Measurements from ENCODE around the gene SLC25A51. TPM values are rescaled to one million over a fixed set of nuclear protein-coding genes. Genes with fewer than 3 reads are reported as not detected.

The SLC25A51 gene
- total RNA-seq, 1 donor from 2014 or later, result 39.6 TPM

DNA sequence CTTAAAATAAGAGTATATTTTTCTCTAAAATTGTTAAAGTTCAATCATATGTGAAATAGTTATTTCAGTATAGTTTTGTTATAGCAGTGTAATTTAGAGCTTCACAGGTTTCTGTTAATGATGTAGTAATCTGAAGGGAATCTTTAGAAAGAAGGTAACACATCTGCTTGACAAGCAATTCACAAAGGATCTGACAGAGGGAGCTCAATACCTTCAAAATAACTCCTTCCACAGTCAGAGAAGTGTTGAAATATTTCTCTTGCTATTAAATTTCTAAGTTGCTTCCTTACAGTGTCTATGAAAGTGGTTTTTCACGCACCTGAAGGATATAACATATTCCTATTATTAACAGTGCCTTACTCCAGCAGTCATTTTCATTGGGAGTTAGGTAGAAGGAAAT is 44.9 kb downstream of the SLC25A51 start:
- TF ChIP-seq EZH2 (IDR thresholded peaks at IDR 0.05; ENCODE audit: insufficient read depth, low read length), result no peak
- TF ChIP-seq, protein P1, sequence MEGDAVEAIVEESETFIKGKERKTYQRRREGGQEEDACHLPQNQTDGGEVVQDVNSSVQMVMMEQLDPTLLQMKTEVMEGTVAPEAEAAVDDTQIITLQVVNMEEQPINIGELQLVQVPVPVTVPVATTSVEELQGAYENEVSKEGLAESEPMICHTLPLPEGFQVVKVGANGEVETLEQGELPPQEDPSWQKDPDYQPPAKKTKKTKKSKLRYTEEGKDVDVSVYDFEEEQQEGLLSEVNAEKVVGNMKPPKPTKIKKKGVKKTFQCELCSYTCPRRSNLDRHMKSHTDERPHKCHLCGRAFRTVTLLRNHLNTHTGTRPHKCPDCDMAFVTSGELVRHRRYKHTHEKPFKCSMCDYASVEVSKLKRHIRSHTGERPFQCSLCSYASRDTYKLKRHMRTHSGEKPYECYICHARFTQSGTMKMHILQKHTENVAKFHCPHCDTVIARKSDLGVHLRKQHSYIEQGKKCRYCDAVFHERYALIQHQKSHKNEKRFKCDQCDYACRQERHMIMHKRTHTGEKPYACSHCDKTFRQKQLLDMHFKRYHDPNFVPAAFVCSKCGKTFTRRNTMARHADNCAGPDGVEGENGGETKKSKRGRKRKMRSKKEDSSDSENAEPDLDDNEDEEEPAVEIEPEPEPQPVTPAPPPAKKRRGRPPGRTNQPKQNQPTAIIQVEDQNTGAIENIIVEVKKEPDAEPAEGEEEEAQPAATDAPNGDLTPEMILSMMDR (IDR thresholded peaks at IDR 0.05; ENCODE audit: insufficient read depth, low read depth, low read length), result no peak
- Histone ChIP-seq H4K20me1 (ENCODE audit: insufficient read depth, low read length) (peaks cover 7% of the 10 kb centered on the region), H3K9me3 (ENCODE audit: insufficient read depth, low read depth, low read length) (no peaks in the 10 kb centered on the region), H3K36me3 (ENCODE audit: insufficient read depth, low read length) (peaks cover 29% of the 10 kb centered on the region), H3K4me2 (ENCODE audit: low read length) (no peak overlapping the region), H2AFZ (ENCODE audit: low read depth, low read length) (no peak overlapping the region), H3K79me2 (ENCODE audit: insufficient read depth, low read length) (no peaks in the 10 kb centered on the region), H3K9ac (ENCODE audit: low read length) (no peak overlapping the region), H3K4me3 (ENCODE audit: insufficient read depth, low read depth, low read length) (no peak overlapping the region), H3K4me1 (ENCODE audit: insufficient read depth, low read length) (no peaks in the 10 kb centered on the region), H3K27ac (ENCODE audit: low read depth, low read length) (no peak overlapping the region), H3K27me3 (ENCODE audit: insufficient read depth, low read length) (no peaks in the 10 kb centered on the region)
- no peaks in the 10 kb centered on the region for H3K27me3 Mint-ChIP-seq (ENCODE audit: low read depth, unreplicated experiment)
- no peaks in the 10 kb centered on the region for H3K4me1 Mint-ChIP-seq (ENCODE audit: low read depth, unreplicated experiment)
- H3K9me3 Mint-ChIP-seq (ENCODE audit: unreplicated experiment), result no peaks in the 10 kb centered on the region
- H3K36me3 Mint-ChIP-seq (ENCODE audit: low read depth, unreplicated experiment), result peaks cover 6% of the 10 kb centered on the region
- H3K4me3 Mint-ChIP-seq (ENCODE audit: unreplicated experiment), result no peak overlapping the region
- H3K27ac Mint-ChIP-seq (ENCODE audit: unreplicated experiment), result no peak overlapping the region
- DNase-seq (ENCODE audit: low read depth), result no peak
- FAIRE-seq, result no peak

DNA sequence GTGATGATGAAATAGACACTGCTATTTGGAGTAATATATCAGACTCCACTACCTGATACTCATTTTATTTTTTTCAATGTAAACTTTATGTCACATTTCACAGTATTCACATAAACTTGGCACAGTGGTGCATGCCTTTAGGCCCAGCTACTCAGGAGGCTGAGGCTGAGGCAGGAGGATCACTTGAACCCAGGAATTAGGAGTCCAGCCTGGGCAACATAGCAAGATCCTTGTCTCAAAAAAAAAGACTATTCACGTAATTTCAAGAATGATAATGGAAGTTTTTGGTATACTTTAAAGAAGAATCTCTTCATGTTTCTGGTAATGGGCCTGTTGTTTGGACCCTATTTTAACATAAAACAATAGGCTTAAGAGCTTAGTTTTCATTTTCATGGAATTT is 47.4 kb downstream of the SLC25A51 start:
- peaks cover 3% of the 10 kb centered on the region for H3K36me3 Mint-ChIP-seq (ENCODE audit: low read depth, unreplicated experiment)
- Histone ChIP-seq H3K36me3 (ENCODE audit: insufficient read depth, low read length) (peaks cover 19% of the 10 kb centered on the region), H3K9ac (ENCODE audit: low read length) (no peak overlapping the region), H3K9me3 (ENCODE audit: insufficient read depth, low read depth, low read length) (no peaks in the 10 kb centered on the region), H3K4me1 (ENCODE audit: insufficient read depth, low read length) (no peaks in the 10 kb centered on the region), H2AFZ (ENCODE audit: low read depth, low read length) (no peak overlapping the region), H3K27ac (ENCODE audit: low read depth, low read length) (no peak overlapping the region), H3K4me2 (ENCODE audit: low read length) (no peak overlapping the region), H3K27me3 (ENCODE audit: insufficient read depth, low read length) (no peaks in the 10 kb centered on the region), H3K4me3 (ENCODE audit: insufficient read depth, low read depth, low read length) (no peak overlapping the region), H4K20me1 (ENCODE audit: insufficient read depth, low read length) (peaks cover 7% of the 10 kb centered on the region), H3K79me2 (ENCODE audit: insufficient read depth, low read length) (no peaks in the 10 kb centered on the region)
- DNase-seq (ENCODE audit: low read depth) (no peak), FAIRE-seq (no peak)
- no peak overlapping the region for H3K27ac Mint-ChIP-seq (ENCODE audit: unreplicated experiment)
- TF ChIP-seq, protein P1 (IDR thresholded peaks at IDR 0.05; ENCODE audit: insufficient read depth, low read depth, low read length), result no peak
- TF ChIP-seq EZH2 (IDR thresholded peaks at IDR 0.05; ENCODE audit: insufficient read depth, low read length), result no peak
- no peaks in the 10 kb centered on the region for H3K9me3 Mint-ChIP-seq (ENCODE audit: unreplicated experiment)
- no peaks in the 10 kb centered on the region for H3K4me1 Mint-ChIP-seq (ENCODE audit: low read depth, unreplicated experiment)
- H3K4me3 Mint-ChIP-seq (ENCODE audit: unreplicated experiment), result no peak overlapping the region
- H3K27me3 Mint-ChIP-seq (ENCODE audit: low read depth, unreplicated experiment), result no peaks in the 10 kb centered on the region

DNA sequence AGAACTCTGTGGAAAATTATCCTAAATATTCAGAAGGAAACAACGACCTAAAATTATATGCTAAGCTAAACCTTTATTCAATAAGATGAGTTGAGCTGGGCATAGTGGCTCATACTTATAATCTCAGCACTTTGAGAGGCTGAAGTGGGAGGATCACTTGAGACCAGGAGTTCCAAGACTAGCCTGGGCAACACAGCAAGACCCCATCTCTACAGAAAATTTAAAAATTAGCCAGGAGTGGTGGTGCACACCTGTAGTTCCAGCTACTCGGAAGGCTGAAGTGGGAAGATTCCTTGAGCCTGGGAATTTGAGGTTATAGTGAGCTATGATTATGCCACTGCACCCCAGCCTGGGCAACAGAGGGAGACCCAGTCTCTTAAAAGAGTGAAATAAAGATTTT is 51.7 kb downstream of the SLC25A51 start:
- H3K9ac ChIP-seq (ENCODE audit: low read length), result no peak overlapping the region
- Mint-ChIP-seq H3K27me3 (ENCODE audit: low read depth, unreplicated experiment) (no peaks in the 10 kb centered on the region), H3K9me3 (ENCODE audit: unreplicated experiment) (no peaks in the 10 kb centered on the region), H3K27ac (ENCODE audit: unreplicated experiment) (no peak overlapping the region), H3K4me3 (ENCODE audit: unreplicated experiment) (no peak overlapping the region), H3K4me1 (ENCODE audit: low read depth, unreplicated experiment) (no peaks in the 10 kb centered on the region), H3K36me3 (ENCODE audit: low read depth, unreplicated experiment) (peaks cover 2% of the 10 kb centered on the region)
- no peak overlapping the region for H3K4me3 ChIP-seq (ENCODE audit: insufficient read depth, low read depth, low read length)
- no peaks in the 10 kb centered on the region for H3K9me3 ChIP-seq (ENCODE audit: insufficient read depth, low read depth, low read length)
- H3K4me2 ChIP-seq (ENCODE audit: low read length), result no peak overlapping the region
- peaks cover 3% of the 10 kb centered on the region for H3K36me3 ChIP-seq (ENCODE audit: insufficient read depth, low read length)
- H2AFZ ChIP-seq (ENCODE audit: low read depth, low read length), result no peak overlapping the region
- DNase-seq (ENCODE audit: low read depth) (no peak), FAIRE-seq (no peak)
- H4K20me1 ChIP-seq (ENCODE audit: insufficient read depth, low read length), result no peaks in the 10 kb centered on the region
- no peaks in the 10 kb centered on the region for H3K27me3 ChIP-seq (ENCODE audit: insufficient read depth, low read length)
- H3K27ac ChIP-seq (ENCODE audit: low read depth, low read length), result no peak overlapping the region
- TF ChIP-seq EZH2 (IDR thresholded peaks at IDR 0.05; ENCODE audit: insufficient read depth, low read length), result no peak
- TF ChIP-seq, protein P1 (IDR thresholded peaks at IDR 0.05; ENCODE audit: insufficient read depth, low read depth, low read length), result no peak
- H3K4me1 ChIP-seq (ENCODE audit: insufficient read depth, low read length), result no peaks in the 10 kb centered on the region
- H3K79me2 ChIP-seq (ENCODE audit: insufficient read depth, low read length), result no peaks in the 10 kb centered on the region

All from astrocyte (in vitro differentiated cells and primary cell).